Measurements from ENCODE around the gene MACROD2.

MACROD2 gene

GRCh38 chr20:14494355-14494754 is 499.0 kb downstream of the MACROD2 start:
- no peak for DNase-seq (ENCODE audit: extremely low spot score, insufficient read length, low read depth)
- no peak for FAIRE-seq

DNA sequence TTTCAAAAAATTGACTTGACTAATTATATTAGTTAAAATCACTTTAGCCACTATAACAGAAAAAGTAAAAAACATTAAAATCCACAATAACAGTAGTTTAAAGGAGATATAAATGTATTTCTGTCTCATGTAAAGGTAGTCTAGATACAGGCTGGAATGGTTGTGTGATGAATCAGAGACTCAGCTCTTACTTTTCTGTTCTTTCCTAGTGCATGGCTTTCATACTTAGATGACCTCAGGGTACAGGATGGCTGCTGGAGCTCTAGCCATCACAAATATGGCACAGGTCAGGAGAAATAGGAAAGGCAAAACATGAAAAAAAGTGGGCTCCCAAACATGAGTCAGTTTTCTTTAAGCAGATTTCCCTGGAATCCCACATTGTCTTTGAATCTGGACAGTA is 499.8 kb downstream of the MACROD2 start:
- FAIRE-seq (no peak), DNase-seq (ENCODE audit: extremely low spot score, insufficient read length, low read depth) (no peak)

GRCh38 chr20:14497004-14497403 is 501.7 kb downstream of the MACROD2 start:
- FAIRE-seq (no peak), DNase-seq (ENCODE audit: extremely low spot score, insufficient read length, low read depth) (no peak)

DNA sequence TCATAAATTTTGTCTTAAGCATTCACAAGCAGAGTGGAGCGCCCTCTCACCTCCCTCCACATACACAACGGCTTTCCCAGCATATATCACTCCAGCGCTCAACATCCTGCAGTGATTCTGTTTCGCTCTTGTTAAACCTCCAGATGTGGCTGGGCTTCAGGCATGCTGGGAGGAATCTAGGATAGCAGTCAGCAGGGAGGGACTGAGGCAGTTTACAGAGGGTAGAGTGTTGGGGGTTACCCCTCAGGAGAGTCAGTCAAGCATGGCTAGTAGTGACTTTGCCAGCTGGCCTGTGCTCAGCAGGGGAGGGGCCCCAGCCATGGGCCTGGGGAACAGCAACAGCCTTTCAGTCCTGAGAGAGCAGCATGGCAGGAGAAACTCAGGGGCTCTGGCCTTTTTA is 503.5 kb downstream of the MACROD2 start:
- FAIRE-seq, result no peak
- DNase-seq (ENCODE audit: extremely low spot score, insufficient read length, low read depth), result no peak

GRCh38 chr20:14505476-14505875 is 510.2 kb downstream of the MACROD2 start:
- no peak for FAIRE-seq
- DNase-seq (ENCODE audit: extremely low spot score, insufficient read length, low read depth), result no peak

DNA sequence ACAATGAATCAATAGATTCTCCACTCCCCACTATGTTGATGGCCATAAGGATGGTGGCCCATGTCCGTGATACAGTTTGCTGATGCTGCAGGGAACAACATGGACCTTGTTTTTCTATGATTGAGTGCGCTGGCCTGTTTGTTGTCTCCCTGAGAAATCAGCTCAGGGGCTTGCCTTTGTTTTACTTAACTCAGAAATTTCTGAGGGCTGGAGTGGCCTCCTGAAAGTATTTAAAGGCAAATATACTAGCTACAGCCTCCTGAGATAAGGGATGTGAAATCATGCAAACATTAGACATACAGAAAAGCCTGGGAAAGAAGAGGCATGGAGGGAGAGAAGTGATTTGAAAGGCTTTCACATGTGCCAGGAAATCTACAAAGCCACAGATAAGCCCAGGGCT is 512.4 kb downstream of the MACROD2 start:
- FAIRE-seq, result no peak
- no peak for DNase-seq (ENCODE audit: extremely low spot score, insufficient read length, low read depth)

DNA sequence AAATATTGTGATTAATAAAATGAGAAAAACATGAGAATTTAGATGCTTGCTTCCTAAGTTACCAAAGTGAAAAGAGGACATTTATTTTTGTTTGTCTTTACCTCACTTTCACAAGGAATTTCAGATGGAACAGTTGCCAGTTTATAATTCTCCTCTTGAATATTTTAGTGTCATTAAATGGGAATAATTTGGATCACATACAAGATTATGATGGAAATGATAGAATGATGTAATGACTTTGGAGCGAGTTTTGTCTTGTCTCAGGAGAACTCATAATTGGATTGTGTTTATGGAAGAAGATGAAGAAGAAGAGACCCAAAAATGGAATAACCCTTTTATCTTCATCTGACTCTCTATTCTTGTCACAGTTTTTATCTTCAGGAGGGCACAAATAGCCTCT is 515.0 kb downstream of the MACROD2 start:
- FAIRE-seq, result no peak

GRCh38 chr20:14512839-14513238 is 517.5 kb downstream of the MACROD2 start:
- DNase-seq (ENCODE audit: extremely low spot score, insufficient read length, low read depth) (no peak), FAIRE-seq (no peak)

More for the DNA sequence above, 515.0 kb downstream of the MACROD2 start:
- DNase-seq (ENCODE audit: extremely low spot score, insufficient read length, low read depth), result no peak

DNA sequence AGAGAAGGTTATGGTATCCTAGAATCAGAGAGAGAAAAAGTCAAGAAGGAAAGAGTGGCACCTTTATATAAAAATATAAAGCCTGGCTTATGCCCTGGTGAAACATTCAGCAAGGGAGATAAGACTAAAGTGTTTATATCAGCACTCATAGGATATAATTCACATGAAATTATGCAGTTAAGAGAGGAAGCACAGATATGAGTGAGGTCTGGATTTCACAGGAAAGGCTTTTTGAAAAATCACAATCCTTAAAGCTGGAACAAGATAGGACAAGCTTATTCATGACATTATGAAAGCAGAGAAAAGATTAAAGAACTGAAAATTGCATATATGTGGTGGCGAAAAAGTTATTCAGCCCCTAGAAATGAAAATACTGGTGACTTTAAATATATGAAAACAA is 523.3 kb downstream of the MACROD2 start:
- FAIRE-seq (no peak), DNase-seq (ENCODE audit: extremely low spot score, insufficient read length, low read depth) (no peak)

DNA sequence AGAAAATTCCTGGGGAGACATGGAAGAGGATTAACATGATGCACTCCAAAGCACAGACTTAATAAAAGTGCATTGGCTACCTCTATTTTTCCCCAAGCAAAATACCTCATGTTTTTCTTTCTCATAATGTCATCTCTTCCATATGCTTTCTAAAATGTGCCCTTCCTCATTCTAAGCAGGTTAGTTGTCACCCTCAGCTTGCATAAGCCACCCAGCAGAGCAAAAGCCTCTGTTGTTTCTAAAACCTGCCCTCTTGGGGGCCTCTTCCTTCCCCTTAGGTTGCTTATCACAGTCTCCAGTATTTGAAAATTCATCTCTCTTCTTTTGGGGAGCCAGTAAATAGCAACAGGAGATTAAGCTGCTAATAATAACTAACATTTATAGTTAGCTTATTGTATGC is 525.7 kb downstream of the MACROD2 start:
- no peak for DNase-seq (ENCODE audit: extremely low spot score, insufficient read length, low read depth)
- FAIRE-seq, result no peak

- FAIRE-seq, result no peak
These were observed 526.1 kb downstream of the MACROD2 start for GRCh38 chr20:14521436-14521835.

DNA sequence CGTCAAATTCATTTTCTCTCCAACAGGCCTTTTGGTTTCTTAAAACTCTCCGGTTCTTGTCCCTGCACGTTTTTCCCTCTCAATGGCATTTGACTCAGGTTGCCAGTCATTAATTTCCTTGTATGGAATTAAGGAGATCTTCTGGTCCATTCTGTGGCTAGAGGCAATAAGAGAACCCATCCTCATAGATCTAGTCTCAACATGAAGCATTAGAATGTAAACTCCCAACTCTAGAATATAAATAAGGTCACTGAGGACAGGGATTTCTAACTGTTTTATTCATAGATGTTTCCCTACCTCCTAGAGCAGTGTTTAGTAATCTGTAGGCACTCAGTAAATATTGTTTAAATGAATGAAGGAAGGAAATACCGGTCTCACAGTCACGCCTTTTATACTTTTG is 527.3 kb downstream of the MACROD2 start:
- no peak for FAIRE-seq

More at GRCh38 chr20:14521436-14521835, 526.1 kb downstream of the MACROD2 start:
- DNase-seq (ENCODE audit: extremely low spot score, insufficient read length, low read depth), result no peak

DNA sequence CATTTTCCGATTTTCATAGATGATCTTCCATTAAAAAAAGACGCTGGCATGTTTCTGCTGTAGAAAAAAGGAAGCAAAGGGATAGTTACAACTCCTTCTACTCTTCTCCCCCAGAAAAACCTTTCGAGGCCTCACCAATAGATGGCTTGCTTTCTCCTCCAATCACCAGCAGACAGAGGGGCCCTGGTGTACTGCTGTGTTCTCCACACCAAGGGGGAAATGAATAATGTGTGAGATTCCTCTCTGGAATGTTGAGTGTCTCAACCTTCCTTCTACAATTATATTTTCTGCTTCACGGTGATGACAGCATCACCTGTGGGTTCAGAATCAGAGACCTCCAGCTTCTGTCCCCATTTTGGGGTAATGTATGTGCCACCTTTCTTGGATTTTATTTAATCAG is 527.8 kb downstream of the MACROD2 start:
- DNase-seq (ENCODE audit: extremely low spot score, insufficient read length, low read depth) (no peak), FAIRE-seq (no peak)

More for the DNA sequence above, 527.3 kb downstream of the MACROD2 start:
- DNase-seq (ENCODE audit: extremely low spot score, insufficient read length, low read depth), result no peak

- no peak for DNase-seq (ENCODE audit: extremely low spot score, insufficient read length, low read depth)
- FAIRE-seq, result no peak
These were observed 530.1 kb downstream of the MACROD2 start for GRCh38 chr20:14525426-14525825.

DNA sequence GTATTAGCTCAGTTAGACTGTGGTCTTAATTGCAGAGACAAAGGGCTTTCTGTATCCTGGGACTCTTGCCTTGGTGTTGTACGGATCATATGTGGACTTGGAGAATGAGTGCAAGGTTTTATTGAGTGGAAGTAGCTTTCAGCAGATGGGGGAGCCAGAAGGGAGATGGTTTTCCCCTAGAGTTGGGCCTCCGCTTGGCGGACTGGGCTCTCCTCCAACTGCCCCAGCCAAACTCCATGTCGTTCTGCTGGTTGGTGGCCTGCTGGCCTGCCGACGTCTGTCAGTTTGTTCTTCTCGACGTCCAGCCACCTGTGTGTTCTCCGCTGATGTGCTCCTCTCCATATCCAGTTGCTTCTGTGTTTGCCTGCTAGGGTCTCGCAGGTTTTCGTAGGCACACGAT is 531.6 kb downstream of the MACROD2 start:
- no peak for DNase-seq (ENCODE audit: extremely low spot score, insufficient read length, low read depth)

DNA sequence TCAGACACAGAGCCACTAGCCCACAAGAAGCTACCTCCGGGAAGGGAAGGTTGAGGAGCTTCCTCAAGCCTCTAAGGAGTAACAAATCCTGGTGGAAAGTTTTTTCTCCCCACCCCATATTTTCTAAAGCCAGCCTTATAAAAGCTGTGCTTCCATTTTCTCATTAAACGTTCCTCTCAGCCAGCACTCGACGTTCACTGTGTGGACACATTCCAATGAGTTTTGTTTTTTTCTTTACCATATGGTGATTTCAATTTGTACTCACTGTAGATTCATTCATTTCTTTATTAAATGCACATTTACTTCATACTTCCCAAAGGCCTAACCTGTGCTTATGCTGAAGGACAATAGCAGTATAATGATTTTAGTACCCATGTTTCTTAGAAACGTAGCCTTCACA is 536.5 kb downstream of the MACROD2 start:
- FAIRE-seq, result no peak

More for the DNA sequence above, 531.6 kb downstream of the MACROD2 start:
- FAIRE-seq, result no peak

DNA sequence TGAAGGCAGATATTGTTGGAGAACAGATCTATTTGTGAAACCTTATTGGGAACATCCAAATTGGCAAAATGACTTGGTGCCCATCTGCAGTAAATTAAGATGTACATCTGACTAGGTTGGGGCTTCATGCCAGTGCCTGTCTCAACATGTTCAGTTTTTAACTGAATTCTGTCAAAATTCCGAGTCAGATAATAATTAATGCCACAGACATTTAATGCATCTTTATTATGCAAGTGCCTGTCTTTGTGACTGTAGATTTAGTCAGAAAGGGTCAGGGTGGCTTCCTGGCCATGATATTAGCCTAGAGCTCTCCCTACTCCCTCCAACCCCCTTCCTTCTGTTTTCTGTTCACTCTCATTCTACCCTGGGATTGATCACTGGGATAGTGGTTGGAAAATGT is 541.4 kb downstream of the MACROD2 start:
- DNase-seq (ENCODE audit: extremely low spot score, insufficient read length, low read depth) (no peak), FAIRE-seq (no peak)

More for the DNA sequence above, 536.5 kb downstream of the MACROD2 start:
- no peak for DNase-seq (ENCODE audit: extremely low spot score, insufficient read length, low read depth)

GRCh38 chr20:14538433-14538832 is 543.1 kb downstream of the MACROD2 start:
- peak; percentile 57 for FAIRE-seq
- peak; percentile 30 for DNase-seq (ENCODE audit: extremely low spot score, insufficient read length, low read depth)

GRCh38 chr20:14543040-14543439 is 547.7 kb downstream of the MACROD2 start:
- FAIRE-seq (no peak), DNase-seq (ENCODE audit: extremely low spot score, insufficient read length, low read depth) (no peak)

- DNase-seq (ENCODE audit: extremely low spot score, insufficient read length, low read depth), result no peak
- no peak for FAIRE-seq
These were observed 549.4 kb downstream of the MACROD2 start for GRCh38 chr20:14544688-14545087.

GRCh38 chr20:14550655-14551054 is 555.3 kb downstream of the MACROD2 start:
- DNase-seq (ENCODE audit: extremely low spot score, insufficient read length, low read depth) (no peak), FAIRE-seq (no peak)

DNA sequence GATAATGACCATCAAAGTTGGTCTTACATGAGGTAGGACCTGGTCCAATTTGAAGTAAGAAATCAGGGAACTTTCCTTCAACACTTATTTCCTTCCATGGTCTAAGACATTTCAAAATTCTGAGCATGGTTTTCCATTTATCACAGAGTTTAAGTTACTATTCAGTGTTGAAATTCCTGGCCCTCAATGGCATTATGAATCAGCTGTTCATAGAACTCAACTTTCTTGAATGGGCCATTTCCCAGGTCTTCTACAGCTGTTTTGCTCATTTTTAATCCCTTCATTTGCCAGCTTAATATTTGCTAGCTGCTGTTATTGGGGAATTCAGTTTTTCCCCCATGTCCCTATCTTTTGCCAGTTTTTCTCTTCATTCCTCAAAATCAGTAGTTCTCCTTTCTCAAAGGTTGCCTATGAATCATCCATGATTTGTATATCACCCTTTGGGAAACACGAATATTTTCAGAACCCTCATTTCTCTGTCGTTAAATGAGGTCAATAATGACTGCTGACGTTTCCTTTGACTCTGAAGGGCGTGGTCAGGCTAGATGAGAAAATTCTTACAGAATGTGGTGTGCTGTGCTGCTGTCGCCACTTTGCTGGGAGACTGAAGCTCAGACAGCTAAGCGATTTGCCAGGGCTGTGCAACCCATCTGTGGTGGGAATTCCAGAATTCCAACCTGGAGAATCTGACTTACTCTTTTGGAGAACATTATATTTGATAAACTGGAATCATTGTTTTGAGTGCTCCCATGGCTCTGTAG is 558.6 kb downstream of the MACROD2 start:
- no peak for DNase-seq (ENCODE audit: extremely low spot score, insufficient read length, low read depth)

More for the DNA sequence above, 558.6 kb downstream of the MACROD2 start:
- FAIRE-seq, result no peak

All from GM18507 (cell line).